NOMO-1 treated with dmso at 0.1 percent for 144 hours (cell line): Measurements from ENCODE around the gene LPCAT1.
"Not testable (repeated sequence)": the region's sequence is repeated elsewhere in the genome, so short reads cannot be mapped to it uniquely, and the experiment has no call there.

Experiments used
- DNase-seq: peaks from one replicate; lab custom pipeline; 2025; ENCODE audit not compliant: unreplicated experiment; lab: John Stamatoyannopoulos, UW

LPCAT1 gene

DNA sequence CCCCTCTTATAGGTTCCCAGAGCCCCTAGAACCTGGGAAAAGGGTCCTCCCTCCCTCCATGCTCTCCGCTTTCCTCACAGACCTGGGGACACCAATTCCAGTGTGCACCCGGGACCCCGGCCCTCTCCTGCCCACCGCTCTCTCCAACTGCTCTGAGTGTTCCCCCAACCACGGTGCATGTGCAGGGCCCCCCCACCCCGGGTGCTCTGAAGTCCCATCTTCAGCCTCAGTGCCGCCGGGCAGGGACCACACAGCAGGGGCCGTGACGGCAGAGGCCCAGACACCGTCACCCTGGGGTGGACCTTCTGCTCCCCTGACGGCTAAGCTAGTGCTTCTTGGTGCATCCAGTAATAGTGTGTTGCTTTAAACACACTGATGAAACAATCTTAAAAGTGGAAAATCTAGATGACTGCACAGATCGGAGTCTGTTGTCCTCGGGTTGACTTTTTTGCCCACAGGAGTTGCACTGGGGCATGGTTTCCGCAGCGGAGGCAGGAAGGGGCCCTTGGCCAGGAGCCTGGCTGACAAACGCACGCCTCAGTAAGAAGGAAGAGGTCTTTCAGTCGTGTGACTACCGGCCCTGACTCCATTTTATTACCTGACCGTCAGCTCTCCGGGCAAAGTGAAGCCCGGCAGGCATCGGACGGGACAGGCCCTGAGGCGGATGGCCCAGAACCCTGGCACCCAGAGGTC, 42.3 kb downstream of the LPCAT1 start:
- no peak for DNase-seq

DNA sequence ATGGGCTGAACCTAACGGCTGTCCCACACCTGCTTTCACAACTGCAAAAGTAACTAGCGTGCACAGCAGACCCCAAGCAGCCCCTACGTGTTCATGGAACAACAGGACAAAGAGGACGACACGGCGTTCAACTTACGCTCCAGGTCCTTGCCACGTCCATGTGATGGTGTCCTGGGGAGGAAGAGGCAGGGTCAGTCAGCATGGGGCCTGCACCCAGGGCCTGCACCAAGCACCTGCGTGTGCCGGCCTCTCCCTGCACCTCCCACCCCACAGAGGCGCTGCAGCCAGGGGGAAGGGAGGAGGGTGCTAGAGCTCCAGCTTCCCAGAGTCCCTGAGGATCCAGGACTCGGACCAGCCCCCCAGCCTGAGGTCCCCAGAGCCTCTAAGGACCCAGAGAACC, 43.0 kb downstream of the LPCAT1 start:
- no peak for DNase-seq

DNA sequence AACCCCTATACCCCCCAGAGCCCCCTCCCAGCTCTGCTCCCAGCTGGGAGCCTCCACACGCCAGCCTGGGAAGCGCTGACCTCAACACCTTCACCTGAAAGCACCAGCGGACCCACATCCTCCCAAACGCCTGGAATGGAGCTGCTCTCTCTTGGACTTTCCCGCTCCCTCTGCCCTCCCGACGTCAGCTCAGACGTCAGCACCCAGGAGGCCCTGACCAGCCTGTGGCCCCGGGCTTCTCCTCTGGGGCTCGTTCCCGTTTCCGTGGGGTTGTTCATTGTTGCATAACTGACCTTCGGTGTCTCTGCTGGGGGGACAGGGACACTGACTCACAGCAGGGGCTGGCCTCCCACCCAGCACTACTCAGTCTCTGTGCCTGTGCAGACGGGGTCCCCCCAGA, 43.5 kb downstream of the LPCAT1 start:
- DNase-seq = peak; percentile 72

DNA sequence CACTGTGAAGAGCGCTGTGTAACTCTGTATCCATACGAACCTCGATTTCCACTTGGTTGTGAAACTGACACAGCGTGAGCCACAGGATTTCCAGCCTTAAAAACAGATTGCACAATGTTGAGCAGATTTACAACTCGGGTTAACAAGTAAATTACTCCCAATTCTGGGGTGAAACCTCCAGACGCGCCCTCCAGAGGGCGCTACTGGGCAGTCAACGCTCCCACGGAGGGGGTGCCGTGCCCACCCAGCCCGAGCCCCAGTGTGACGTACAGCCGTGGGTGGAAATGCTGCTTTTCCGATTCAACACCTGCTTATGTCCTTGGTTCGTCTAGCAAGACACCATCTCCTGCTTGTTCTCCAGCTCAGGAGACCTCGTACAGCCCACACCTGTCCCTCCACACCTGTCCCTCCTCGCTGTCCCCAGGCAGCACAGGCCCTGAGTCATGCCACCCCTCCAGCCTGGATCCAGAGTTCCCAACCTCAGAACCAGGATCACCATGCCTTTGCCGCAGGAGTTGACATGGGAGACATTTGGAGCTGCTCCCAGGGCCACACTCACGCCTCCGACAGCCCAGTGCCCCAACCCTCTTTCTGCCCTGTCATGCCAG, 44.1 kb downstream of the LPCAT1 start:
- DNase-seq = peak; percentile 89

DNA sequence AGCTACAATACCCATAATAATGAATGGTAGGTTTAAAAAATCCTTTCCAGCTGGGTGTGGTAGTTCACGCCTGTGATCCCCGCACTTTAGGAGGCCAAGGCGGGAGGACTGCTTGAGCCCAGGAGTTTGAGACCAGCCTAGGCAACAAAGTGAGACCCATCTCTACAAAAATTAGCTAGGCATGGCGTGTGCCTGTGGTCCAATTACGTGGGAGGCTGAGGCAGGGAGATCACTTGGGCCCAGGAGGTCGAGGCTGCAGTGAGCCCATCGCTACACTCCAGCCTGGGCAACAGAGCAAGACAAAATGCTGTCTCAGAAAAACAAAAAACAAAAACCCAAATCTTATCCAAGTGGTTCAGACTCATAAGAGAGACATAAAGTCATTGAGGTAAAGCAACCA, 44.7 kb downstream of the LPCAT1 start:
- no peak for DNase-seq

DNA sequence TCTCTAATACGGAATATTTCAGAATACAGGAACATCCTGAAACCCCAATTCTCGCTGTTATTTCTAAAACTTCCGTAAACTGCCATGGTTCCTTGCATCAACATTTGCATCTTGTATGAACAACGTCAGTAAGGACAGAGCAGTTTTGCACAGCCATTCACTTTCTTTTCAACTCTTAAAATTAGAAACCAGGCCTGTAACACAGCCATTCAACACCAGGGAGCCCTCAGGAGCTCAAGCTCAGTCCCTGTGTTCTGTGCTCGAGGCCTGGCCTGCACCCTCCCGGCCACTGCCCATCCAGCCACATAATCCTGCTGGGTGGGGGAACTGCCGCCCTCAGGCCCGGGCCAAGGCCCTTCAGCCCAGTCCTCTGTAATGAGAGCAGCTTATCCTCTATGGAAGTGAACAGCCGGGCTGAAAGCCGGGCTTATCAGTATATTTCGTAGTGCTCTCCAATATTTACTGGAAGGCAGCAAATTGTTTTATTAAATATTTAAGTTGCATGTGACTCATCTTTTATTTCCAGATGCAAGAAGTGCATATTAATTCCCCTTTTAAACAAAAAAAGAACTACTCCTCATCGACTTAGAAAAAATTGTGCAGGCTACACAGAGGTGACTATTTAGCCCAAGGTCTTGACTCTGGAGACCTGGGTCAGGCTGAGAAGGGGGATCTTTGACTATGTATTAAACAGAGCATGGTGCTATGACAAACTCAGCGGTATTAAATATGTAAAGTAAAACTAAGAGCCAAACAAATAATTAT, 45.3 kb downstream of the LPCAT1 start:
- DNase-seq = no peak

DNA sequence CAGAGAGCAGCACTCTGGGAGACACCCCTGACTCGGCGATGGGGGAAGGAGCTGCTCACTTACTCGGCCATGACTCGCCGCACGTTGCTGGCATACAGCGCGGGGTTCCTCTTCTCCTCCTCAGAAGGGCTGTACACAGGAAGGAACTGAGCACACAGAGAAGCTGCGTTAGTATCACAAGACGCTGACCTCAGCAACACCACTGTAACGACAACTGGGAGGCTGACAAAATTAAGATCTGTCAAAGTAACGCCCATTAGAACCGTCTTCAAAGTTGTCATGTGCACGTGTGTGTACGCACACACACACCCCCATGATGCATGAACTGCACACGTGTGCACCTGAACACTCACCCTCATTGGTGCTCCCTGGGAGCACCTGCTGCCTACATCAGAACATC, 46.4 kb downstream of the LPCAT1 start:
- DNase-seq = peak; percentile 89

DNA sequence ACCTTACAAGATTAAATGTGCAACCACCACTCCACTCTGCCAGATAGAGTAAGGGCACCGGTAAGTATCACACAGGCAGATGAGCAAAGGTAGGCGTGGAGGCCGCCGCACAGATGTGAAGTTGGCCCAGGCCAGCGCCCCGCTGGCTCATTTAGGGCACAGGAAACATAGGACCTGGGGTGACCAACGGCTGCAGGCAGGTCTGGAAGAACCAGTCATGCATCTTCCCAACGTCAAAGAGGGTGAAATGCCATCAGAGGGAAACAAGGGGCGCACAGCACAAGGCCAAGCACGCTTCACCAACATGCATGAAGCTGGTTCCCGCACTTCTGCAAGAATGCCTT, 46.8 kb downstream of the LPCAT1 start:
- no peak for DNase-seq

DNA sequence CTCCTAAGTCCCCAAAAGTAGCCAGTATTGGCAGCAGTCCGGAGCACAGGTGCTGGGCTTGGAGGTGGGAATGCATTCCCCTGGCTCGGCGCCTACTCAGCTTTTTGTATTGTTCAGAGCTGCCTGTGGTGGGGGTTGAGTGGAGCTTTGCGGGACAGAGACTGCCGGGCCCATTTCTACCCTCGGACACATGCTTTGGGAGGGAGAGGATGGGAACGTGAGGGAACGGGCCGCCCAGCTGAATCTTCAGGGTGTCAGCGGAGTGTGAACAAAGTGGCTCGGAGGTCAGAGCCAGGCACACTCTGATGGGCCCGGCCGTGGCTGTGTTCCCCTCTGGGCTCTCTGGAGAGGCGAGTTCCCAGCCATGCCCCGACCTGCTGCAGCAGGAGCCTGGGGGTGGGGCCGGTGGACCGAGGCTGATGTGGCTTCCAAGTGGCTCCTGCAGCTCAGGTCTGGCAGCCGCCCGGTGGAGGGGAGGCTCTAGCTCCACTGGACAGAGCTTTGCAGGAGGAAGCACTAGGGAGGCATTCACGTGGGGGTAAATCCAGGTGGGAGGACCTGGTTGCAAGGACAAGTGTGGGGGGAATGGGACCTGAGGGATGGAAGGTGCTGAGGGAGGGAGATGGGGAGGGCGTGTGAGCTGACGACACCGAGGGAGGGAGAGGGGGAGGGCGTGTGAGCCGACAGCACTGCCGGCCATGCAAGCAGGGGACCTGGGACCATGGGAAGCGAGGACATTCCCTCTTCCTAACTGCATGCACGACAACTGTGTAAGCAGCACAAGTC, 47.4 kb downstream of the LPCAT1 start:
- DNase-seq = no peak

DNA sequence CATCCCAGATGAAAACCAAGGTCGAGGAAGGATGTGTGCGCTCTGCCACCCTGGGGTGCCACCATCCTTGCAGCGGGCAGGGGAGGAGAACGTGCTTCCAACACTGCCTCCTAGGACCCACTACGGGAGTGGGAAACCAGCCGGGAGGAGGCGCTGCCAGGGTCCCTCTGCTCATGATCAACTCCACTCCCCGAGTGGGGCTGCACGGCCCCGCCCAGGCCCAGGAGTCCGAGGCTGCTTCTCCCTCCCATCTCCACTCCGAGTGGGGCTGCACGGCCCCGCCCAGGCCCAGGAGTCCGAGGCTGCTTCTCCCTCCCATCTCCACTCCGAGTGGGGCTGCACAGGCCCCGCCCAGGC, 48.2 kb downstream of the LPCAT1 start:
- not testable (repeated sequence) for DNase-seq

DNA sequence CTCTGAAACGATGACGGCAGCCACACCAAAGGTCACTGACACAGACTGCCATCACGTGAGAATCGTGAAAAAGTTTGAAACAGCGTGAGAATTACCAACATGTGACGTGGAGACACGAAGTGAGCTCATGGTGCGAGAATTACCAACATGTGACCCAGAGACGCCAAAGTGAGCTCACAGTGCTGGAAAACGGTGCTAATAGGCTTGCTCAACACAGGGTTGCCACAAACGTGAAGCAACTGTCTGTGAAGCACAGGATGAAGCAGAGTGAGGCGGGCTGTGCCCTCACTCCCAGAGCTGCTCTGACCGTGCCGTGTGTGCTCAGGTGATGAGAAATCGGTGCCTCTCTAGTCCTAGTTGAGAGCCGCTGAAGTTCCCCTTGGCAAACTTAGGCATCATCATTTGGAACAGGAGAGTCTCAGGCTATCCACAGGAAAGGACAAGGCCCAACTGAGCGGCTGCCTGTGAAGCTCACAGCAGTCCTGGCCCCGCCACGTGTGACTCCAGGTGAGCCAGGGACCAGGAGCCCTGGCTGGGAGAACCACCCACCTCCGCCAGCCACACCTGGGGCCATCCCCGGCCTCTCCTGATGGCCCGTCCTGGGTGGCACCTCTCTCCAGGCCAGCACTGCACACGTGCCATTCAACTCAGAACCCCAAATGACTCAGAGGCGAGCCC, 48.8 kb downstream of the LPCAT1 start:
- no peak for DNase-seq

DNA sequence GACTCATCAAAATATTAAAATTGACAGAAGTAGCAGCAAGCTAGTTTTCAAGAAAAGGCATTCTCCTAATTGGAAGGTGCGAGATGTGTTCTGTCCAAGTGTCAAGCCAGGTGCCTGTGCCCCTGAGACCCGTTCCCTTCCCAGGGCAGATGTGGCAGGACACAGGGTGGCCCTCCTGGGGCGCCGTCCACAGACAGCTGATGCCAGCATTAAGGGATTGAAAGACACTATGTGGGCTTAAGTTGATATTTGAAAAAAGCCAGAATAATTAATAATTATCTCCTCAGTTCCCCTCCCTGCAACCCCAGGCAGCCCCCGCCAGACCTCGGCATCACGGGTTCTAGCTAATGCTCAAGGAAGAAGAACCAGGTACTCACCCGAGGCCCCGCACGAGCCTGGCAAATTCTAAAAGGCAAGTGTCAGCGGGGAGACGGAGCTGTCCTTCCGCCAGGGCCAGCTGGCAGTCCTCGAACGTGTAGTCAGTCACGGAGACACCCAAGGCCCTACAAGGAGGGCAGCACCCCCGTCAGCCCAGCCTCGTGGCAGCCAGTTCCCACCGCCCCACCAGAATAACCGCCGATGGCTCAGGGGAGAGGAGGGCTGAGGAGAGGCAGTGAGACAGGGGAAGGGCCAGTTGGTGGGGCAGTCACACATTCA, 49.4 kb downstream of the LPCAT1 start:
- no peak for DNase-seq

DNA sequence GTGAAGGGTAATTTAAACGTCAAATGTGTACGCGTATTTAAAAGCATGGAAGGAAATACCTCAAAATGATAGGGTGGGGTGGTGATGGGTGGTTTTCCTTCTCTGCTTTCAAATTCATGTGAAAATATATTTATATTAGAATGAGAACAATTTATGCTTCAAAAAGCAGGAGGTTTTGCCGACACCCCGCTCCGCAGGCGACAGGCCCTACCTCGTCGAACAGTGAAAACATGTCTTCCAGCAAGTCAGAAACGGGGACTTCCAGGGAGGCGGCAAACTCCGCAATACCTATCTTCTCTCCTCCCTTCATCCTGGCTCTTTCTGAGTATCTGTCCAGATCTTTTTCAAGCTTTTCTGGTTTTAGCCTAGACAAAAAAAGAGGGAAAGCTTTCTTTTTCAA, 50.0 kb downstream of the LPCAT1 start:
- DNase-seq = no peak

DNA sequence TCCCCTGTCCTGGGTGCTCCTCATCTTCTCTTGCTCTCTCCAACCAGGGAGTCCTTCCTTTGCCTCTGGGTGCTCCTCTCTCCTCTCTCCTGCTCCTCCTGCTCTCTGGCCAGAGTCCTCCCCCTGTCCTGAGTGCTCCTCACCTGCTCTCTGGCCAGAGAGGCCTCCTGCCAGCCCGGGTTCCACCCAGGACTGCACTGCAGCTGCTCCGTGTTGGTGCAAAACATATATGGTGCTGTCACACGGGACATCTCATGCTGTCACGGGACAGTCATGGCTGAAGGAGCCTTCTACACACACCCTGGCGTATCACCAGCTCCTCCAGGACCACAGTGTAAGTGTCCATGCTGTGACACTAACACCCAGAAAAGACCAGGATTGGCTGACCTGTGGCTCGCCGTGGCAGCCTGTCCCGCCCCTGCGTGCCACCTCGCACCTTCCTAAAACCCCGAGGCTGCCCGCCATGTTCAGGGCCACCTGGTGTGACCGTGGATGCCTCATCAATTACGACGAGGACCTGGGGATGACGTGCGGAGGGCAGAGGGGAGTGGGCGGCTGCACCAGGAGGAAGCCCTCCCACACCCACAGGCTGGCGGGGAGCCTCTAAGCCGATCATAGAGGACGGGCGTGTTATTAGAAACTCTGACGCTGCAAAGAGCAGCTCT, 50.7 kb downstream of the LPCAT1 start:
- DNase-seq = no peak

DNA sequence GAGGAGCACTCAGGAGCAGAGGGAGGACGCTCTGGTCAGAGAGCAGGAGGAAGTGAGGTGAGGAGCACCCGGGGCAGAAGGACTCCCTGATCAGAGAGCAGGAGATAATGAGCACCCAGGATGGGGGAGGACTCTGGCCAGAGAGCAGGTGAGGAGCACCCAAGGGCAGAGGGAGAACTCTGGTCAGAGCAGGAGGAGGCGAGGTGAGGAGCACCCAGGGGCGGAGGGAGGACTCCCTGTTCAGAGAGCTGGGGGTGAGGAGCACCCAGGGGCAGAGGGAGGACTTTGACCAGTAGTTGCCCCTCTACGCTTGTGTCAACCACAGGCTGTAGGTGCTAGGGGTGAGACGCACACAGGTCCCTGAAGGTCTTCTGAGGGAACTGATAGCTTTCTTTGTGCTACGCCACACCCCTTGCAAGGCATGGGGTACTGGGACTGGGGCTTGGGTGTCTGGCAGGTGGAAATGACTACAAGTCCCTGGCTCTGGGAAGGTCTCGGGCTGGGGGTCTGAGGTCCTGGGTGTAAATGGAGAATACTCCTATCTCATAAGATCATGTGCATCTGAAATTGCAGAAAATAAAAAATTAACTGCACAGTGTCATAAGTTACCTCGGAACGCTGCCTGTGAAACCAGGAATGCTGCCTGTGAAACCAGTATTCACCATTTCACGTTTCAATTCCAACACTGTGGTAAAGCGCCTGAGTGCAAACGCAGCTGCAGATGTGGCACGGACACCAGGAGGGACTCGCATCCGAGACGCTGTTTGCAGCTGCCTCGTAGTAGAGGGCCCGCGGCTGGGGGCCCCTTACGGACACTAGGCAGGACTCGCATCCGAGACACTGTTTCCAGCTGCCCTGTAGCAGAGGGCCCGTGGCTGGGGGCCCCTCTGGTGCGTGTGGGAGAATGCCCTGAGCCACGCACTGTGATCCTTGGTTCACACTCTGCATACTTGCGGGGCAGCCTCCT, 51.5 kb downstream of the LPCAT1 start:
- DNase-seq = no peak

DNA sequence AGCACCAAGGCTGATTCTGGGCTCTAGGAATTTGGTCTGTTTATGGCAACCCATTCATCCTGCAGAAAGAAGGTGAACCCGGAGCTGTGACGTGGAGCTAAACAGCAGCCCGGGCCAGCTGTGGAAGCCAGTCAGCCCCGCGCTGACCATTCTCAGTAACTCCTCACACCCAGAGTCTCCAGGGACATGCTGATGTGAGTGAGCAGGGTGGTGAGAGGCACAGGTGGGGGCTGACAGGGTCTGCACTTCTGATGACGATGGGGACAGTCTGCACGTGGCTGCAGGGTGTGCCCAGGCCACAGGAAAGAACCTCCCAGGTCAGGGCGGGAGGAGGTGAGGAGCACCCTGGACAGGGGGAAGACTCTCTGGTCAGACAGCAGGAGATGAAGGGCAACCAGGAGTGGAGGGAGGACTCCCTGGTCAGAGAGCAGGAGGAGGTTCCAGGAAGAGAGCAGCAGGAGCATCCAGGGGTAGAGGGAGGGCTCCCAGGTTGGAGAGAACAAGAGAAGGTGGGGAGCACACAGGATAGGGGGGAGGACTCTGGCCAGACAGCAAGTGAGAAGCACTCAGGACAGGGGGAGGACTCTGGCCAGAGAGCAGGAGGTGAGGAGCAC, 52.4 kb downstream of the LPCAT1 start:
- DNase-seq = no peak

DNA sequence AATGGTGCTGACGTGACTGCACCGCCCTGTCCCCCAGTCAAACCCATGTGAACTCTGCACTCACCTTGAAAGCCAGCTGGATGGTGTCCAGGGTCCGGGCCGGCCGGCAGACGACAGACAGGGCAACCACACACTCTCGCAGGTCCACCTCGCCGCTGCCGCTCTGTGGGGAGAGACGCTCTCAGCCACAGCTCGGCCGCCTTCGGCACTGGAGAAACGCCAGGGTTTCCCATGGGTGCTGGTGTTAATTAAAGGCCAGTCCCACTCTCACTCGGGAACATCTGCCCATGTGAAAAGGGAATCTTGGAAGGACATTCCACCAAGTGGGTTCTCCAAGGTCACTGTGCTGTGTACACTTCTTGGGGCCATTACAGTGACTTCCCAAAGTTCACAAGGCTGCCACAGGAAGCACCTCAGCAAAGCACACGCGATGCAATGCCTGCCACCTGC, 53.0 kb downstream of the LPCAT1 start:
- no peak for DNase-seq
